HG02588 (cell line): ENCODE measurements around the gene HLA-DRB1.
"Not testable (repeated sequence)": the region's sequence is repeated elsewhere in the genome, so short reads cannot be mapped to it uniquely, and the experiment has no call there.

Experiments
- ATAC-seq: cut with Tn5 transposase; IDR thresholded peaks from one replicate; pipeline ENCODE4 v1.9.1; 2021; ENCODE audit warnings: mild to moderate bottlenecking, moderate library complexity; ENCODE audit not compliant: unreplicated experiment

Gene HLA-DRB1

DNA sequence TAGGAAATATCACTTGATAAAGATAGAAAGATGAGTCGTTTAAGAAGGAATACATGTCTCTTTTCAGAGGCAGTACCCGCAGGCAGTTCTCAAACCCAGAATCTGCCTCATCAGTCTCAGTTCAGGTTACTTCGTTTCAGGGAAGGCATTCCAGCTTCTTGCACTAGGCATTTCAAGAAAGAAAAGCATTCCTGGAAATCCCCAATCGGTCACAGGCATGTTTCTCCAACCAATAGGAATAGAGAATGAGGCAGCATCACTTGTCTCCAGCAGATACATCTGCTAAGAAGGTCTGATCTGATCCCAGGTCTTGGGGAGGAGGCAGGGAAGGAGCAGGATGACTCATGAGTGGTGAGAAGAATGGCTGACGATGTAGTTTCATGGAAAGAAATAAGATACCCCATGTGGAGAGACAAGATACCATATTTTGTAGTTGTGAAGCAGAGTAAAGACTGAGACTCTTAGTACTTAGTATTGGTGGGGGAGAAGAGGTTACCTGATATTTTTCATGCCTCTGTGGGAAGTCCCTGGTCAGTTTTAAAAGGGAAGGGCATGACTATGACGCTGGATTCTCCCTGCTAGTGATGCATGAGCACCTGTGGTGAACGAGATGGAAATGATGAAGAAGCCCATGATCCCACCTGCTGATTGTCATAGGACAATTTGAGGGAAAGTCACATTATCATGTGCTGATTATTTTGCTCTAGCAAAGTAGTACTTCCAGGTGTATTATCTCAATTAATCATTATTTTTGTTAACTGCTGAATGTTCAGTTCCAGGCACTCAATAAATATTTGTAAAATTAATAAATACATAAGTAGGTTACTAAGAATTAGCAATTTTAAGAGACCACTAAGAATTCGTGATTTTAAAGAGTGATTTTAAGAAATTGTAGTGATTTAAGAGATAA is 20.3 kb upstream of the HLA-DRB1 start:
- ATAC-seq: peak; percentile 92

- ATAC-seq: no peak
Measured at GRCh38 chr6:32609391-32609730, 19.7 kb upstream of the HLA-DRB1 start.

- no peak for ATAC-seq
Measured at GRCh38 chr6:32608362-32608761, 18.7 kb upstream of the HLA-DRB1 start.

DNA sequence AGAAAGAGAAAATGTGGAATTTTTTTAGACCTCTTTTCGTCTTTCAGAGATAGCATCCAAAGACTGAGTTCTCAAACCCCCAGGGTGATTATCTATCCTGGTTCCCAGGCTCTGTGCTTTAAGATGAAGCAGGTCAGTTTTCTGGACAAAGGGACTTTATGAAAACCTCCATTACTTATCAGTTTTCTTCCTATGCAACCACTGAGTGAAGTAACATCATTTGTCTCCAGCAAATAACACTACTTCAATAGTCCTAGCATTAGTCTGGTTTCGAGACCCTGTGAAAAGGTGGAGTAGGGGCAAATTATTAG is 18.3 kb upstream of the HLA-DRB1 start:
- ATAC-seq: no peak

DNA sequence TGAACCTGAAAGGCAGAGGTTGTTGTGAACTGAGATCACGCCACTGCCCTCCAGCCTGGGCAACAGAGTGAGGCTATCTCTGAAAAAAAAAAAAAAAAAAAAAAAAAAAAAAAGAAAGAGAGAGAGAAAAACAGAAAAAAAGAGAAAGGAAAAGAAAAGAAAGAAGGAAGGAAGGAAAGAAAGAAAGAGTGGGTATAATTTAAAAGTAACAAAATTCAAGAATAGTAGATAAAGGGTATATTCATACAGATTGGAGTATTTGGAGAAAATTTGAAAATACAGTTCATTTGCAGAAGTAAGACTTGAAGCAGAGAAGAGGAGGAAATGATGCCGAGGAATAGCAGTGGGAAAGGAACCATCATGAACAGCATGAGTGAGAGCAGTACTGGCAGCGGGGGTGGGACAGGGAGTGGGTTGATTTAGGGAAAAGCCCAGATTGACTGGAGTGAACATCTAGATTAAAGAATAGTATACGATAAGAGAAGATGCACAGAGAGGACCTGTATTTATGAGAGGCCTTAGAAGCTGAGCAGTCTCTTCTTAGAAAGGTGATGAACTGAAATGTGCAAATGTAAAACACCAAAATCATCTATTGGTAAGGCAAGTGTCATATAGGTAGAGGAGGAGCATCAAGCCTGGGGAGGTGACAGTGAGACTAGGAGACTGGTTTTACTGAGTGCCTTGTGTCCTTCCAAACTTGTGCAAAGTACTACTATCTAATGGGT is 17.8 kb upstream of the HLA-DRB1 start:
- ATAC-seq: no peak

- no peak for ATAC-seq
Measured at GRCh38 chr6:32604434-32604877, 14.8 kb upstream of the HLA-DRB1 start.

- no peak for ATAC-seq
Measured at GRCh38 chr6:32603888-32604287, 14.2 kb upstream of the HLA-DRB1 start.

DNA sequence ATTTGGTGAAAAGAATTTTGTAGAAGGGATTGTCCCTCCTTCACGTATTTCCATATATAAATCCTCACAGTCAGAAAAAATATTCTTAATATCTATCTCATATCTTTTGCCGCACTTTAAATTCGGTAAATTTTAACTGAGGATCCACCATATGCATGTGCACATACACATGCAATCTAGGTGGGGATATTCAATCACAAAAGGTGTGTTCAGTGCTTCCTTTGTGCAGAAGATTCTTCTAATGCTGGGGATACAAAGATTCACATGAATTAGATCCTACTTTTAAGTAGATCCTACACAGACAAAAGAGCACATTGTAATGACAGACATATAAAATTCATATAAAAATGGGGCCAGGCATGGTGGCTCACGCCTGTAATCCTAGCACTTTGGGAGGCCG is 13.6 kb upstream of the HLA-DRB1 start:
- no peak for ATAC-seq

- ATAC-seq: no peak
Measured at GRCh38 chr6:32602383-32602782, 12.7 kb upstream of the HLA-DRB1 start.

GRCh38 chr6:32597024-32597423 is 7.4 kb upstream of the HLA-DRB1 start:
- ATAC-seq: no peak

DNA sequence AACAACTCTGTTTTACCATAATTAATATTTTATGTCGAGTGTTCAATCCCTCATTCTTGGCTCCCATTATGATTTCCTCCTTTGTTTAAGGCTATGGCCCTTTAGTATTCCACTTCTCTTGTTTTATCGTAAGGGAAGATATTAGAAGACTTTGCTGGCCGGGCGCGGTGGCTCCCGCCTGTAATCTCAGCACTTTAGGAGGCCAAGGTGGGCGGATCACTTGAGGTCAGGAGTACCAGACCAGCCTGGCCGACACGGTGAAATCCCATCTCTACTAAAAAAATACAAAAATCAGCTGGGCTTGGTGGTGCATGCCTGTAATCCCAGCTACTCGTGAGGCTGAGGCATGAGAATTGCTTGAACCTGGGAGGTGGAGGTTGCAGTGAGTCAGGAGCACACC is 1.1 kb upstream of the HLA-DRB1 start:
- ATAC-seq: not testable (repeated sequence)

DNA sequence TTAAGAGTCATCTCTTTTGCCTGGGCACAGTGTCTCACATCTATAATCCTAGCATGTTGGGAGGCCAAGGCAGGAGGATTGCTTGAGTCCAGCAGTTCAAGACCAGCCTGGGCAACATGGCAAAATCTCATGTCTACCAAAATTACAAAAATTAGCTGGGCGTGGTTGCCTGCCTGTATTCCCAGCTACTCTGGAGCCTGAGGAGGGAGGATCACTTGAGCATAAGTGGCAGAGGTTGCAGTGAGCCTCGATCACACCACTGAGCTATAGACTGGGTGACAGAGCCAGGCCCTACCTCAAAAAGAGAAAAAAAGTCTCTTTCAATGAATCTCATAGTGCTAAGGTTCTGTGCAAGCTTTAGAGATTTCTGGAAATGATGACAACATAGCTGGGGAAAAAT is 1.5 kb downstream of the HLA-DRB1 start:
- ATAC-seq: no peak

DNA sequence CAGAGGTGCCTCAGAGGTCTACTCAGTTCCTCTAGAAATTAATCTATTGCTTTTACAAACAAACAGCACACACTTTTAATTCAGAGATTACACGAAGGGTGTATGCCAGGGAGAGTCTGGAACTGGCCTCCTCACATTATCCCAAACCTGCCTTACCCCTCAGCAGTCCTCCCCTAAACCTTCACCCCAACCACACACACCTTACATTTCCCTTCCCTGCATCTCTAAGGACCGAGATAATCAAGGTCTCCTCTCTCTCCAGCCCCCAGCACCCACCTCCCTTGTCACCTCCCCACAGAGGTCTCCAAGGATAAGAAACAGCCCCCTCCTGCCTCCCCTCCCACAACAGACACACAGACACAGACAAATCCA is 6.1 kb downstream of the HLA-DRB1 start:
- no peak for ATAC-seq

DNA sequence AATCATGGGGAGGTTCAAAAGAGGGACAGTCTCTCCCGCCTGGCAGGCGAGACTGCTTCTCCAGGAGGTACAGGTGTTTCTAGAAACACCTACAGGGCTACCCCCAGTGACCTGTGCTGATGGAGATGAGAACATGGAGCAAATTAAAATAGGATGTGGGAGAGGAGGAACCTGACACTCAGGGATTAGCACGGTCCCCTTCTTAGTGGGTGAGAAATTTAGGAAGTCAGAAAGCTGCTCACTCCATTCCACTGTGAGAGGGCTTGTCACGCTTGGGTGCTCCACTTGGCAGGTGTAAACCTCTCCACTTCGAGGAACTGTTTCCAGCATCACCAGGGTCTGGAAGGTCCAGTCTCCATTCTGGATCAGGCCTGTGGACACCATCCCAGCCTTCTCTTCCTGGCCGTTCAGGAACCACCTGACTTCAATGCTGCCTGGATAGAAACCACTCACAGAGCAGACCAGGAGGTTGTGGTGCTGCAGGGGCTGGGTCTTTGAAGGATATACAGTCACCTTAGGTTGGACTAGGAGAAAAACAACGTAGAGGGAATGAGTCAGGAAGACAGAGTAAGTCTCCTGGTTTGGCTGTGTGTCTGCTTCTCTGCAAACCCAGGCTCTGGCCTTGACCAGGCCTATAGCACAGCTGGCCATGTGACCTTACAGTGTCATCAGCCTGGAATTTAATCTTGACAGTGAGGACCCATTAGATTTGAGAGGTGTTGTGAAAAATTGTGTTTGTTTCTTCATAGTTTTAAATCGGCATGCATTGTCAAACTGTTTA is 8.1 kb downstream of the HLA-DRB1 start:
- ATAC-seq: no peak

DNA sequence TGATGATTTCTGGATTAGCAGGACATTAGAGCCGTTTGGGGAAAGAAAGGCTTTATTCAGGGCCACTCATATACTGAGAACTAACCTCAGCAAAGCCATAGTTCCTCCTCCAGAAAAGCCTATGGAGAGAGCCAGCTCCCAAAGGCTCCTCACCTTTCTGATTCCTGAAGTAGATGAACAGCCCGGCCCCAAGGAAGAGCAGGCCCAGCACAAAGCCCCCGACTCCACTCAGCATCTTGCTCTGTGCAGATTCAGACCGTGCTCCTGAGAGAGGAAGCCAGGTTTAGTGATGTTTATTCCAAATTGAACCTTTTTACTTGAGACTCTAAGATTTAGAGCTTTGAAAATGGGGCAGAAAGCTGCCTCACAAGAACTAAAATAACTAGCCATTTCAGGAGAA is 9.1 kb downstream of the HLA-DRB1 start:
- ATAC-seq: no peak

GRCh38 chr6:32578962-32579361 is 10.7 kb downstream of the HLA-DRB1 start:
- no peak for ATAC-seq

DNA sequence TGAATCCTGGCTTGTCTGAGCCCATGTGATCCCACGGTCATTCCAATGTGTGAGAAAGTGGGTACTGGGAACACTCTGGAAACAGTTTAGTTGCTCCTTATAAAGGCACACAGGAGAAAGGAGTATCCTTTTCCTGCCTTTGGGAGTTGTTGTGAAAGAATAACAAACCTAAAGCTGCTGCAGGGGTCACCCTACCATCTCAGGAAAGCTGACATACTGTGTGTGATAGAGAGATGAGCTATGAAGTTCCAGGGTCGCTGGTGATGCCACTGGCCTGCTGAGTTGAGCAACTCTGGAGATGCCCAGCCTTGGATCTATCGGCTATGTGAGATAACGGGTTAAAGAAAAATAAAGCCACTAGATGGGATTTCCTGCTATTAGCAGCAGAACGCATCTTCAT is 12.2 kb downstream of the HLA-DRB1 start:
- not testable (repeated sequence) for ATAC-seq

DNA sequence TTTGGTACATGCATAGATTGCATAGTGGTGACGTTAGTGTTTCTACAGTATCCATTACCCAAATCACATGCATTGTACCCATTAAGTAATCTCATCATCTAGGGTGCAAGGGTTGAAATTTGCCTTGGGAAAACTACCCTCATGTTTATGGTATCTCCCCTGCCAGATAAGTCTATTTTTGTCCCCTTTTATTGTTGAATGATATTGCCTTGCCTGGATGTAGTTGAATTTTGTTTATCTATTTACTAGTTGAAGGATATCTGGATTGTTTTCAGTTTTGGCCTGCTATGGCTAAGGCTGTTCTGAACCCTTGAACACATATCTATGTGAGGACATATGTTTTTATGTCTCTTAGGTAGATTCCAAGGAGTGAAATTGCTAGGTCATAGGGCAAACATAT is 13.4 kb downstream of the HLA-DRB1 start:
- no peak for ATAC-seq

DNA sequence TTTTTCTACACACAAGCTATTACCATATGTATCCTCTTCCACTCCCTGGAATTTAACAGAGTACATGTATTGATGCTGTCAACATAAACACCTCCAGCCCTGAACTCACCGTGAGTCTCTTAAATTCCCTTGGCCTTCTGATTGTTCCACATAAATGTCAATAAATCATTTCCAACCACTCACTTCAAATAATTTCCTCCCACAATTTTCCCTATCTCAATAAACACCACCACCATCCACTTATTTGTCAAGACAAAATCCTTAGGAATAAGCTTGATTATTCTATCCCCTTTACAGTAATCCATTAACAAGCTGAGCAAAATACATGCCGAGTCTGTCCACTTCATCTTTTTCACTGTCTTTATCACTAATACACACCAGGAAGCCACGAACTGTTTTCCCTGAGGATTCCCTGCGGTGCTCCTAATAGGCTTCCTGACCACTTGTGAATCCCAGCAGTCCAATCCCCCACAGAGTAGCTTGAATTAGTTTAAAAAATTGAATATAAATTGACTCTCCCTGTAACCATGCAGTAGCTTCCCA is 19.2 kb downstream of the HLA-DRB1 start:
- no peak for ATAC-seq

- ATAC-seq: no peak
Measured at GRCh38 chr6:32568561-32568960, 21.1 kb downstream of the HLA-DRB1 start.

GRCh38 chr6:32566957-32567356 is 22.7 kb downstream of the HLA-DRB1 start:
- ATAC-seq: no peak
